HUES48 (cell line): ENCODE results near the gene MMAB.

ENCODE experiments used
- H3K27ac ChIP-seq: one replicate; pipeline ENCODE4 v1.7.0; 2013; ENCODE audit warnings: low read depth, low read length, inconsistent platforms
- H3K27me3 ChIP-seq: 2 replicates; pipeline ENCODE4 v1.6.1; 2013; ENCODE audit warnings: mild to moderate bottlenecking, low read length; ENCODE audit not compliant: control insufficient read depth, insufficient read depth
- H3K36me3 ChIP-seq: 2 replicates; pipeline ENCODE4 v1.6.1; 2013; ENCODE audit warnings: low read length; ENCODE audit not compliant: control insufficient read depth, insufficient read depth
- H3K4me1 ChIP-seq: 2 replicates; pipeline ENCODE4 v1.6.1; 2013; ENCODE audit warnings: mild to moderate bottlenecking, low read length; ENCODE audit not compliant: control insufficient read depth, insufficient read depth
- H3K4me3 ChIP-seq: 2 replicates; pipeline ENCODE4 v1.5.1; 2013; ENCODE audit warnings: mild to moderate bottlenecking, low read depth, low read length
- H3K9ac ChIP-seq: 2 replicates; pipeline ENCODE4 v1.6.1; 2013; ENCODE audit warnings: mild to moderate bottlenecking, low read depth, low read length, moderate library complexity
- H3K9me3 ChIP-seq: 2 replicates; pipeline ENCODE4 v1.6.1; 2013; ENCODE audit warnings: low read length; ENCODE audit not compliant: control insufficient read depth, insufficient read depth

Gene MMAB

DNA sequence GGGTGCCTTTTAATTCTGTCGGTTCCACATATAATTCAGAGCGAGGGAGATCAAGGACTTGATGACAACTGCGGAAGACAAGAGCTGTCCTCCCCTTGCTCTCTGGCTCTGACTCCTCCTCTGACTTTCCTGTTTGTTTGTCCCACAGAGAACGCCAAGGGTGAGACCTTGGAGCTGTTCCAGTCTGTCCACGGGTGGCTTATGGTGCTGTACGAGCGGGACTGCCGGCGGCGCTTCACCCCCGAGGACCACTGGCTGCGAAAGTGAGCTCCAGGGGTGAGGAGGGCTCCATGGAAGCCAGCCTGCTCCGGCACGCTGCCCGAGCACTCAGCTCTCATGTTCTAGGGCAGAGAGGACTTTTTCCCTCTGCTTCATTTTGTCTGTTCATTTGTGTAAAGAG lies 63.1 kb downstream of the MMAB start:
- Histone ChIP-seq H3K4me1 (no peaks in the 10 kb centered on the region), H3K4me3 (no peak overlapping the region), H3K9ac (no peak overlapping the region), H3K9me3 (no peaks in the 10 kb centered on the region), H3K27ac (no peak overlapping the region), H3K36me3 (peaks cover 67% of the 10 kb centered on the region), H3K27me3 (no peaks in the 10 kb centered on the region)

DNA sequence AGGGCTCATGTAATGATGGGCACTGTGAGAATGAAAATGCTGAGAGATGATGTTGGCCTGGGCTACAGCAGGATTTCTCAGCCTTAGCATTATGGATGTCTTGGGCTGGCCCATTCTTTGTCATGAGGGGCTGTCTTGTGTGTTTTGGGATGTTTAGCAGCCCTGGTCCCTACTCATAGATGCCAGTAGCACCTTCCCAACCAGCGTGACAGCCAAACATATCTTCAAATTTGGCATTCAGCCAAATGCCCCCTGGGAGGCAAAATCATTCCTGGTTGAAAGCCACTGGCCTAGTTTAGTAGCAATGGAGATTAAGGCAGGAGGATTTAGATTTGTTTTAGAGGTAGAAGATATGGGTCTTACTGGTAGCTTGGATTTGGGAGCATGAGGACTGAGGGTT lies 69.2 kb downstream of the MMAB start:
- Histone ChIP-seq H3K4me3 (no peak overlapping the region), H3K36me3 (peaks cover 83% of the 10 kb centered on the region), H3K9ac (no peak overlapping the region), H3K27me3 (no peaks in the 10 kb centered on the region), H3K4me1 (no peaks in the 10 kb centered on the region), H3K27ac (no peak overlapping the region), H3K9me3 (no peaks in the 10 kb centered on the region)
